COLO668 (cell line): ENCODE measurements around the gene HCFC2.
"Not testable (repeated sequence)": the region's sequence is repeated elsewhere in the genome, so short reads cannot be mapped to it uniquely, and the experiment has no call there.

ENCODE experiments used
- DNase-seq: peaks from one replicate; lab custom pipeline; 2025; ENCODE audit not compliant: unreplicated experiment; lab: John Stamatoyannopoulos, UW

Gene HCFC2

DNA sequence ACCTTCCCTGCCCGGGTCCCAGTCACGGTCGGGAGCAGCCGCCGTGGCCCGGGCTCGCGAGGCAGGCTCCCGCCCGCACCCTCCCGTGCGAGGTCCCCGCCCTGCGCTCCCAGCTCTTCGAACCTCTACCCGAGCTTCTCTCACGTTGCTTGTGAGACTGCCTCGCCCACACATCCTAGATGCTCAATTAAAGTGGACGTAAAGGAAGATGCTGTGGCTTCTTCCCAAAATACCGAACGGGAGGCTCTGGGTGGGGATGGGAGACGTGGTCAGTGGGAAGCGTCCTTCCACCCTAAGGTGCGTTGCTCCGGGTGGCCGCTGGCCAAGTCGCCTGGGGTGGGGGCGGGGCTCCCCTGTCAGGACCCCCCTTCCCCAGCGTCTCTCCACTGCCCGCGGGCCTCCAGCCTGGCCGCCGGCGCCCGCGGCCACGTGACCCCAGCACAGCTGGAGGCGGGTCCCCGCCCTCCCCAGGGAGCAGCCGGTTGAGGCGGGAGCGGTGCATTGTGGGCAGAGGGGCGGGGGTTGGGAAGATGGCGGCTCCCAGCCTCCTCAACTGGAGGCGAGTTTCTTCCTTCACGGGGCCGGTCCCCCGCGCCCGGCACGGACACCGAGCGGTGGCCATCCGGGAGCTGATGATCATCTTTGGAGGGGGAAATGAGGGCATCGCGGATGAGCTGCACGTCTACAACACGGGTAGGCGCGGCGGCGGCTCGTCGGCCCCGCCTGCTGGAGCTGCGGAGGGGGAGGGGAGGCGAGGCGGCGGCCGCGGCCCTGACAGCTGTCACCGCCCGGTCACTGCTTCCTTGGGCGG, at the start of gene HCFC2:
Gene HCFC2, plus strand, starts transcription at position 501 of the 811 bp plus-strand sequence. Its CDS starts 30 bp downstream, at position 531.
- DNase-seq = peak; percentile 97

DNA sequence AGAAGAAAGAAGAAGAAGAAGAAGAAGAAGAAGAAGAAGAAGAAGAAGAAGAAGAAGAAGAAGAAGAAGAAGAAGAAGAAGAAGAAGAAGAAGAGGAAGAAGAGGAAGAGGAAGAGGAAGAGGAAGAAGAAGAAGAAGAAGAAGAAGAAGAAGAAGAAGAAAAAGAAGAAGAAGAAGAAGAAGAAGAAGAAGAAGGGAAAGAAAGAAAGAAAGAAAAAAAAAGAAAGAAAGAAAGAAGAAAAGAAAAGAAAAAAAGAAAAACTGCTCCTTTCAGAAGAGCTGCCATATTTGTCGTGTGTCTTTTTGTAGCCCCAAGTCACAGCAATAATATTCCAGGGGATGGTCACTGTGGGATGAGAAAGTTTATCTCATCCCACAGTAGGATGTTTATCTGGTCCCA, 42.5 kb upstream of the HCFC2 start:
- not testable (repeated sequence) for DNase-seq

DNA sequence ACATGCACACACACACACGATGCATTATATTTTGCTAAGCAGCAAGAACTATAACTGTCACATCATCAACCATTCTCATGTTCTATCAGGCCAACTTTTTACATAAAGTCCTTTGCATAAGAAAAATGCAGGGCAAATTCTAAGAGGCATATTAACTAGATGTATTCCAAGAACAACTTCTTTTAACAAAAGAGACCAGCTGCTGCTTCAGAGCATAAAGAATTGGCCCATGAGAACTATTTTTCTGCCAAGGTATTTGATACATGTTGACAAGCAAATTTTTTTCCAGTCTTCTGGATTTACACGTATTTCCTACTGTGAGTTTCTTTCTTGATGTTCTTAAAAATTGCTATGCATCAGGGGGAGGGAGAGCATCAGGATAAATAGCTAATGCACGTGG, 41.5 kb upstream of the HCFC2 start:
- no peak for DNase-seq

DNA sequence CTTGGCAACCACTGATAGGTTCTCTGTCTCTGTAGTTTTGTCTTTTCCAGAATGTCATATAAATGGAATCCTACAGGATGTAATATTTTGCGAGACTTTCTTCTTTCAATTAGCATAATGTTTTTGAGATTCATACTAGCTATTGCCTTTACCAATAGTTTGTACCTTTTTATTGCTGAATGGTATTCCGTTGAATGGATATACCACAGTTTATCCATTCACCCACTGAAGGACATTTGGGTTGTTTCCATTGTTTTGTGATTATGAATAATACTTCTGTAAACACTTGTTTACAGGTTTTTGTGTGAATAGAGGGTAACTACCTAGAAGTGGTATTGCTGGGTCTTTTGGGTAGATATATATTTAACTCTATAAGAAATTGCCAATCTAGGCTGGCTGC, 40.6 kb upstream of the HCFC2 start:
- DNase-seq = no peak

DNA sequence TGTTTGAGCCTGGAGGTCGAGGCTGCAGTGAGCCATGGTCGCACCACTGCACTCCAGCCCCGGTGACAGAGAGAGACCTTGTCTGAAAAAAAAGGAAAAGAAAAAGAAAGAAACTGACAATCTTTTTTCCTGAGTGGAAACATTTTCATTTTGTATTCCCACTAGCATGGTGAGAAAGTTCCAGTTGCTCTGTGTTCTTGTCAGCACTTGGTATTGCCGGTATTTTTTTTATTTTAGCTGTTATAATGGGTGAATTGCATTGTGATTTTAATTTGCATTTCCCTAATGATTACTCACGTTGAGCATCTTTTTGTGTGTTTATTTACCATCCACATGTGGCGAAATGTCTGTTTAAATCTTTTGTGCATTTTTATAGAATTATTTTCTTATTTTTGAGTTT, 40.0 kb upstream of the HCFC2 start:
- no peak for DNase-seq

DNA sequence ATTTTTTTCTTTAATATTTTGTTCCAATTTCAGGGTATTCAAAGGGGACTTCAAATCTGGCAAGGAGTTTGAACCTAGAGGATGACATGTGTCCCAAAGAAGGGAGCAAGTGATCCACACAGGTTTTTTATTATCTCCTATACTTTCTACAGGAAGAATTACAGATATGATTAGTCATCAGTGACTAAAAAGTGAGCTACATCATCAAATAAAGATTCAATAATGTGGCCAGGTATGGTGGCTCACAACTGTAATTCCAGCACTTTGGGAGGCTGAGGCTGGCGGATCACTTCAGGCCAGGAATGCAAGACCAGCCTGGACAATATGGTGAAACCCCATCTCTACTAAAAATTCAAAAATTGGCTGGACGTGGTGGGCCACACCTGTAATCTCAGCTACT, 38.6 kb upstream of the HCFC2 start:
- no peak for DNase-seq

DNA sequence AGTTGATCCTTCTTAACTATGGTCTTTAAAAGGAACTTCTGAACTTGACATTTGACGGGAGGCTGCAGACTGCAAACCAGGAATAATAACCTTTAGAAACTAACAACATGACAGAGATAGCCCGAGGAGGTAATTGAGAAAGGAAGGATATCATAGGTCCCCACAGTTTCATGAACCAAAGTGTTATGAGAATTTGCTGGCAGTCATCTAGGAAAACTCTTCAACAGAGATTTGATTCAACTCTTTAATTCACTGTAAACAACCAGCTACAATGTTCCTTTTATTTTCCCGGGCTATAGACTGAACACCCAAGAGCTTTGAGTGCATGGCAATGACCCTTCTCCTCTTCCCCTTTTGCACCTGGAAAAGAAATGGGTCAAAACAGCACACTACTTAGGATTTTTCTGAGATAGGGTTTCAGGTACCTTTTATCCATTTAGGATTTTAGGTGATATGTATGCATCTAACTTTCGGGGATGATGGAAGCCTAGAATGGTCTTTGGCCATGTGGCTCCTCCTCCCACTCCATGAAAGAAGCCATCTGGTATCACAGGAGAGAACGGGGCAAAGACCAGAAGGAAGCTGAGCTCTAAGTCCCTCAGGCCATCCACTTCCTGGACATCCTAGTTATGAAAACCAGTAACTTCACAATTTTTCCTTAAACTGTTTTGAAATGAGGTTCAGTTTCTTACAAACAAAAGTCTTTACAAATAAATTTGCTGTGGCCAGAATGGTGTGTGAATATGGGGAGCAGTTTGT, 37.3 kb upstream of the HCFC2 start:
- no peak for DNase-seq

DNA sequence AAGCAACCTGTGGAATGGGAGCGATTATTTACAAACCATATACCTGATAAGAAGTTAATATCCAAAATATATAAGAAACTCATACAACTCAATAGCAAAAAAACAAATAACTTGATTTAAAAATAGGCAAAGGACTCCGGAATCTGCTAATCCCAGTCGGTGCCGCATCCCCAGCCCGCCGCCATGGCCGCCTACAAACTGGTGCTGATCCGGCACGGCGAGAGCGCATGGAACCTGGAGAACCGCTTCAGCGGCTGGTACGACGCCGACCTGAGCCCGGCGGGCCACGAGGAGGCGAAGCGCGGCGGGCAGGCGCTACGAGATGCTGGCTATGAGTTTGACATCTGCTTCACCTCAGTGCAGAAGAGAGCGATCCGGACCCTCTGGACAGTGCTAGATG, 33.7 kb upstream of the HCFC2 start:
- not testable (repeated sequence) for DNase-seq

DNA sequence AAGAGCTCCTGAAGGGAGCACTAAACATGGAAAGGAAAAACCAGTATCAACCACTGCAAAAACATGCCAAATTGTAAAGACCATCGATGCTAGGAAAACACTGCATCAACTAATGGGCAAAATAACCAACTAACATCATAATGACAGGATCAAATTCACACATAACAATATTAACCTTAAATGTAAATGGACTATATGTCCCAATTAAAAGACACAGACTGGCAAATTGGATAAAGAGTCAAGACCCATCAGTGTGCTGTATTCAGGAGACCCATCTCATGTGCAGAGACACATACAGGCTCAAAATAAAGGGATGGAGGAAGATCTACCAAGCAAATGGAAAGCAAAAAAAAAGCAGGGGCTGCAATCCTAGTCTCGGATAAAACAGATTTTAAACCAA, 28.2 kb upstream of the HCFC2 start:
- not testable (repeated sequence) for DNase-seq

DNA sequence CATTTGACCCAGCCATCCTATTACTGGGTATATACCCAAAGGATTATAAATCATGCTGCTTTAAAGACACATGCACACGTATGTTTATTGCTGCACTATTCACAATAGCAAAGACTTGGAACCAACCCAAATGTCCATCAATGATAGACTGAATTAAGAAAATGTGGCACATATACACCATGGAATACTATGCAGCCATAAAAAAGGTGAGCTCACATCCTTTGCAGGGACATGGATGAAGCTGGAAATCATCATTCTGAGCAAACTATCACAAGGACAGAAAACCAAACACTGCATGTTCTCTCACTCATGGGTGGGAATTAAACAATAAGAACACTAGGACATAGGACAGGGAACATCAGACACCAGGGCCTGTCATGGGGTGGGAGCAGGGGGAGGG, 24.6 kb upstream of the HCFC2 start:
- not testable (repeated sequence) for DNase-seq

DNA sequence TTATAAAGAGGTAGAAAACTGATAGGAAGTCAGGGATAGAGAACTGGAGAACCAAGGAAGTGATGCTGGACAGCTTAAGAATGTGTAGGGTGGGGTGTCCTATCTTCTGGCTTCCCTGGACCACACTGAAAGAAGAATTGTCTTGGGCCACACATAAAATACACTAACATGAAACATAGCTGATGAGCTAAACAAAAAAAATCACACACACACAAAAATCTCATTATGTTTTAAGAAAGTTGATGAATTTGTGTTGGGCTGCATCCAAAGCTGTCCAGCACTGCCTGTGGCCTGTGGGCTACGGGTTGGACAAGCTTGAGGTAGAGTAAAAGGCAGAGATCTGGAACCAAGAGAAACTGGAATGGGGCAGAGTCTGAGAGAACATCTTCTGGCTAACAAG, 21.8 kb upstream of the HCFC2 start:
- DNase-seq = no peak

DNA sequence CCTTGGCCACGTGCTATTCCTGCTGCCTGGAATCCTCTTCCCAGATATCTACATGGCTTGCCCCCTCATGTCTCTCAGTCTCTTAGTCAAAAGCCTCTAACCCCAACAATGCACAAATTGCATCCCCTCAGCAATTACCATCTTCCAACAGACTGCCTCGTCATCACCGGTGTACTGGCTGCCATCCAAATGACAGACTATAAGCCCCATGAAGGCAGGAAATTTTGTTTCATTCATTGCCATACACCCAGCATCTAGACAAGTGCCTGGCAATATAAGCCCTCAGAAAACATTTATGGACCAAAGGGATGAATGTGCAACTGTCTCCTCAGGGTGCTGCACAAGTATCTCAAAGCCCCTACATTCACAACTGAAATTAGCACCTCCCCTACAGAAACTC, 20.2 kb upstream of the HCFC2 start:
- no peak for DNase-seq

DNA sequence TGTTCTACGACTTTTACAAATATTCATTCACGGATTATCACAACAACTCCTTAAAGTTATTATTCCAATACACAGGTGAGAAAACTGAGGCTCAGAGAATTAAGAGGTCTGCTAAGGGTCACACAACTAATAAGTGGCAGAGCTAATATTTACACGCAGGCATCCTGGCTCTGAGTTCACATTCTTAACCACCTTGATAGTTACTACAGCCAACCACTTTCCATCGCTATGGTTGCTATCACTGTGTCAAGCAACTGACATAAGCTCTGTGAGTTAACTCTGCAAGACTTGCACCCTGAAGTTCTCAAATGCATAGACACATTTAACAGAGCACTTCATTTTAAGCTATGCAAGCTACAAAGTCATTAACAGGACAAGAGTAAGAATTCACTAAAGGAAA, 18.0 kb upstream of the HCFC2 start:
- no peak for DNase-seq

DNA sequence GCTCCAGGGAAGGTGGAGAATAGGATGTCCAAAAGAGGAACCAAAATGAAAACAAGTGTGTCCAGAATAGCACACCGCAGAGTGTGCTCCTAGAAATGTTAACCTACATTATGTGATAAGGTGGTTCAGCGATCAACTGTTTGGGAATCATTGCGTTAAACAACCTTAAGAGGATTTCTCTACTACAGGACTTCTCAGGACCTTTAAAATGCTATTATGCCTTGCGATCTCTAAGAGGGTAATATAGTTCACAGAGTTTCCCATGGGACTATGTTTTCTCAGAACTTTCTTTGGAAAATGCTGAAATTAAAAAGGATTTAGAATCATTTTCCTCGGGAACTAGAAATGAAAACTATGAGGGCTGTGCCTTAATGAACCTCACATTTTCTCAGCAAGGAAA, 16.2 kb upstream of the HCFC2 start:
- DNase-seq = no peak

DNA sequence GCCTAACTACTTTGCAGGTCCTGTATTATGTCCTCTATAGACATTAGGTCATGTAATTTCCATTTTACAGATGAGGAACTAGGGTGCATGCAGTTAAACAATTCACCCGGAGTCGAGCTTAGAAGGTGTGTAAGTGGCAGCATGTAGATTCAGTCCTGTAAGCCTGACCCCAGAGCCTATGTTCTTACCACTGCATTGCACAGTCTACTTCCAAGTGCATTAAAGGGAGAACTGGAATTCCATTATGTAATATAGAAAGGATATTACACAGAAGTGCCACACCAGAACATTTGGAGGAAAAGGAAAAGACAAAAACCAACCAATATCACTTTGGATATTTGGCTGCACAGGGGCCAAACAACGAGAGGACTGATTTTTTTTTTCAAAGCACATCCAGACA, 15.5 kb upstream of the HCFC2 start:
- no peak for DNase-seq

DNA sequence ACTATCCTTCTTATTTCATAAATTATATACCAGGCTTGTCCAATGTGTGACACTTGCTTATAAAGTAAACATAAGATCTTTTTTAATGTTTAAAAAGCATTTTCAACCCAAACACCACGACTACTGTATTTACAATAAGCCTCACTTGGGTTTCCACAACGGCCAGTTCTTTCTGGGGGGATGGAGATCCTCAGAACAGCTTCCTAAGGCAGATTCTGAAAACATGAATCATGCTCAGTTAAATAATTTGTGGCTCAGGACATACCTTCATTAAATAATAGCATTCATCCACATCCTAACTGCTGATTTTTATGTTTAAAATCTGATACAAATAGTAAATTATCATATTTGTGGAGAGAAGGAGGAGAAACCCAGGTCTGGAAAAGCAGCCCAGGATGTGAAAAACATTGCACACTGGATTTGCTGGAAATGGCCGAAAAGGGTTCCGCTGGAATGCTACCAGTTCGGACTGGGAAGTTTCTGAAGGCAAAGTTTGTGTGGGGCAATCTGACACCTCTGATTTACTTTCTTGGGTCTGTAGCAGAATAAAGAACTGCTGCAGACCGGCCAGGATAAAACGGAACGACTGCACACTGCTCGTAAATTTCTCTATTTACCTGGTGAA, 14.9 kb upstream of the HCFC2 start:
- DNase-seq = no peak

DNA sequence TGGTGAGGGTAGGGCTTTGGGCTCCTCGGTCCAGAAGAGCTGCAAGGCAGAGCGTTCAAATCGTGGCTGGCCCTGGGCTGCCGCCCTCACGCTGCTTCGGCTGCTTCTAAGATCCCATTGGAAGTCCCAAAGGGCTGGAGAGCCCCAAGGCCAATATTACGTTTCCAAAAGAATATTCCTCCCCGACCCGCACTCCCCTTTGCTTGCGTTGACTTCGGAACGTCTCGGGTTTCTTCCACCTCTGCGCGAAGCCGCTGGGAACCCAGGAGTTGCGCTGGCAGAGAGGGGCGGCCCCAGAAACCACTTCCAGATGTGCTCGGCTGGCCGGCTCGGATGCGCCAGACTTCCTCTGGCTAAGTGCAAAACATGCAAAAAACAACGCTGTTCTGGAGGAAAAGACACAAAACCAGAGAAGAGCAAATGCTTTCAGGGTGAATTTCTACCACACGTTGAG, 14.4 kb upstream of the HCFC2 start, which contains the start of gene GLT8D2:
Gene GLT8D2, minus strand, starts transcription at position 285 of the 454 bp plus-strand sequence. CDS start 30,539 bp downstream, outside the sequence.
- DNase-seq = no peak

DNA sequence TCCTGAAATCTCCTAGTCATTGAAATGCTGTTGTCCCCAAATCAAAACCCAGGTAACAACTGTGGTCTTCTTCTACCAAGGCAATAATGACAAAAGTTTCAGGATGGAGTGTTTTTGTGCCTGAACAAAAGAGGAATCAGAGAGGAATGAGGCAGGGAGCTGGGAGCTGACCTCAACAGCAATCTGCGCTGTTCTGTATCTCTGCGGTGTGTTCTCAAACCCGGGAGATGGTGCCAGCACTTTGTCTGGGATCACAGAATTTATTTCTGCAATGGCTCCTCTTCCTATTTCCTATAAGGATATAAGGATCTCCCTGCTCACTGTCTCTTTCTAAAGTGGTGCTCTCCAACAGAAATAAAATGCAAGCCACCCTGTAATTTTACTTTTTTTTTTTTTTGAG, 13.9 kb upstream of the HCFC2 start:
- no peak for DNase-seq

DNA sequence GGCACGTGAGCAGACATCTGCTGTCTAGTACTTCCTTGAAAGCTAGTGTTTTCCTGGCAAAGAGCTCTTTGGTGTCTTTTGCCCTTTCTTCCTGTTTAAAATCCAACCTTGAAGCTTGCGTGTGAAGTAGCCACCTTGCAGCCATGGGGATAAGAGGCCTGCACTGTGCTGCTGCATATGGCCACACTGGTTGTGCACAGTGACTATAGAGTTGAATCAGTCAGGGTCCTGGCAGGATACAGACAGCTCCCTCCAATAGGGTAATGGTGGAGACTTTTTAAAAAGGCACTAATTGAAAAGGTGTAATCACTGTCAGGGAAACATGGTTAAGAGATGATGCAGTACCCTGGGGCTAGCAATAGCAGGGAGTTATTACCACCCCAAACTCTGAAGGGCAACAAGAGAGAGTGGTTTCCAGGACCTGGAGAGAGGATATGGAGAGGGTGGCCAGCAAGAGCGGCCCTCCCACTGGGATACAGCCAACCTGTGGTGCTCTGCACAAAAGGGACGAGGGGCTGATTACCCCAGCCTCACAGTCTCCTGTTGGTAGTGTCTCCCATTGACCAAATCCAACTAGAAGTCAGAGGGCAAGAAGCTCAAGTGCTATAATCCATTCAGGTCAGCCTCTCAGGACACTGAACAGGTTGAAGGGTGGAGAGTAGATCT, 9.5 kb upstream of the HCFC2 start:
- DNase-seq = no peak

DNA sequence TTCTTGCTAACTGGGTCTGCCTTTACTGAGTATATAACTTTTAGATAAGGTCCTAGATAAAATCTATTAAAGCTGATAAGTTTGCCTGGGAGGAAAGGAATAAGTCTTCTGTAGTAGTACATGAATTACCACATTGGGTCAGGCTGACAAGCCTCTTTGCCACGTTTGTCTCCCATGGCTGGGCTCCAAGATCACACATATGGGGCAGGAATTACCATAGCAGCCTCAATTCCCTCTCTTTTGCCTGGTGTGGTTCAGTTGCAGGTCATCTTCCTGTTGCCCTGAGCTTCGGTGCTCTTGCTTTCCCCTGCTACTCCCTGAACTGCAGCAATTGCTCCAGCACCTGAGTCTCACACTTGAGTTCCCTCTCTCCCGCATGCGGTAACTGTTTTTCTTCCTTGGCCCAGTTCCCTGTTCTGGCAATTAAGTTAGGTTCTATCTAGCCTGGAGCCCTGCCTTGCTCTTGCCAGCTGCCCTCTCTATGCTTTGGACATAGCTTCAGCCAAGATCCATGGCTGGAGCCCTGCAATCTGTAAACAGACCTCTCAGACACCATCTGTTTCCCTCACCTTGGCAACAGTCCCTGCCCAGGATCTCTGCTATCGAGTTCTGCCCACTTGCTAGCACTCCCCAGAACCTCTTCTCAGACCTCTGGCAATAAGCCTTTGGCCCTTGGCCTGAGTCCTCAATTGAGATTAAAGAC, 8.5 kb upstream of the HCFC2 start:
- peak; percentile 75 for DNase-seq
